GM12864 (cell line): ENCODE results near the gene PTPRG.

Experiments used
- DNase-seq: peaks from one replicate; pipeline ENCODE4 v3.0.0-alpha.2; 2011; ENCODE audit warnings: low read depth
- H3K4me3 ChIP-seq: 2 replicates; pipeline ENCODE4 v1.5.1; 2011; ENCODE audit warnings: mild to moderate bottlenecking, low read depth, low read length, control low read depth
- CTCF ChIP-seq: IDR thresholded peaks from 2 replicates; pipeline ENCODE4 v1.5.1; 2011; ENCODE audit warnings: low read depth, mild to moderate bottlenecking, moderate library complexity, low read length, control low read depth, inconsistent platforms; ENCODE audit errors: missing control alignments

The PTPRG gene

GRCh38 chr3:61912158-61912557 lies 350.8 kb downstream of the PTPRG start:
- H3K4me3 ChIP-seq: no peak overlapping the region
- TF ChIP-seq CTCF: no peak
- no peak for DNase-seq

GRCh38 chr3:61913701-61914100 lies 352.3 kb downstream of the PTPRG start:
- no peak overlapping the region for H3K4me3 ChIP-seq
- no peak for DNase-seq
- TF ChIP-seq CTCF: no peak

- DNase-seq: no peak
- no peak overlapping the region for H3K4me3 ChIP-seq
- no peak for TF ChIP-seq CTCF
Measured at GRCh38 chr3:61914276-61914675, 352.9 kb downstream of the PTPRG start.

- H3K4me3 ChIP-seq: no peak overlapping the region
- no peak for DNase-seq
Measured at GRCh38 chr3:61915296-61915695, 353.9 kb downstream of the PTPRG start.

GRCh38 chr3:61919371-61919770 lies 358.0 kb downstream of the PTPRG start:
- TF ChIP-seq CTCF: no peak
- no peak overlapping the region for H3K4me3 ChIP-seq
- DNase-seq: no peak

More at GRCh38 chr3:61915296-61915695, 353.9 kb downstream of the PTPRG start:
- no peak for TF ChIP-seq CTCF

GRCh38 chr3:61922118-61922517 lies 360.7 kb downstream of the PTPRG start:
- no peak overlapping the region for H3K4me3 ChIP-seq
- TF ChIP-seq CTCF: no peak
- no peak for DNase-seq

- DNase-seq: no peak
- H3K4me3 ChIP-seq: no peak overlapping the region
- TF ChIP-seq CTCF: no peak
Measured at GRCh38 chr3:61924090-61924735, 362.8 kb downstream of the PTPRG start.
